CD14-positive monocyte (primary cell): ENCODE results near the gene SGCD. TPM values are rescaled to one million over a fixed set of nuclear protein-coding genes. Genes with fewer than 3 reads are reported as not detected.

Experiments used
- DNase-seq, 3 donors: peaks; one replicate each; pipeline ENCODE4 v3.0.0-alpha.2; 2011 to 2022
- H2AFZ ChIP-seq: 2 replicates; pipeline ENCODE4 v1.6.0; 2012; ENCODE audit warnings: mild to moderate bottlenecking, low read depth, low read length, inconsistent platforms; ENCODE audit not compliant: insufficient read depth, poor library complexity, severe bottlenecking
- H3K27ac ChIP-seq, 2 donors: 1 replicate in 1 of 2; 2 replicates in 1 of 2; pipeline ENCODE4 v1.5.1; 2012 to 2013; ENCODE audit warnings: low read length in 2 of 2, control low read depth in 1 of 2, inconsistent platforms in 1 of 2, low read depth in 1 of 2, mild to moderate bottlenecking in 1 of 2
- H3K27me3 ChIP-seq, 2 donors: one replicate each; pipeline versions ENCODE4 v1.6.0 to v1.6.1; 2011 to 2013; ENCODE audit warnings: low read length in 2 of 2; ENCODE audit not compliant: control insufficient read depth in 2 of 2, insufficient read depth in 2 of 2
- H3K36me3 ChIP-seq, 2 donors: replicated peaks in 1 of 2; 1 replicate in 1 of 2; 2 replicates in 1 of 2; pipeline versions ENCODE4 v1.5.1 to v1.6.1; 2012 to 2013; ENCODE audit warnings: low read length in 2 of 2, control low read depth in 1 of 2, inconsistent platforms in 1 of 2, mild to moderate bottlenecking in 1 of 2; ENCODE audit not compliant: insufficient read depth in 2 of 2, control insufficient read depth in 1 of 2
- H3K4me1 ChIP-seq, 2 donors: 1 replicate in 1 of 2; 2 replicates in 1 of 2; pipeline versions ENCODE4 v1.5.1 to v1.6.1; 2012 to 2013; ENCODE audit warnings: low read length in 2 of 2, control low read depth in 1 of 2, inconsistent platforms in 1 of 2, mild to moderate bottlenecking in 1 of 2, moderate library complexity in 1 of 2; ENCODE audit not compliant: insufficient read depth in 2 of 2, control insufficient read depth in 1 of 2
- H3K4me2 ChIP-seq: replicated peaks from 2 replicates; pipeline ENCODE3; 2012; ENCODE audit warnings: low read length, moderate library complexity, mild to moderate bottlenecking; ENCODE audit not compliant: poor library complexity, severe bottlenecking; ENCODE audit errors: extremely low read depth
- H3K4me3 ChIP-seq, 3 experiments: fragments of 200-600 bp in 1 of 3; sonication (generic) in 1 of 3; replicated peaks in 1 of 3; 1 replicate in 2 of 3; 2 replicates in 1 of 3; pipeline ENCODE4 v1.5.1; 2011 to 2013; ENCODE audit warnings: low read length in 3 of 3, mild to moderate bottlenecking in 3 of 3, control low read depth in 2 of 3, low read depth in 2 of 3, inconsistent platforms in 1 of 3, moderate library complexity in 1 of 3
- H3K79me2 ChIP-seq: 2 replicates; pipeline ENCODE4 v1.6.0; 2012; ENCODE audit warnings: mild to moderate bottlenecking, control low read depth, inconsistent platforms, low read length, moderate library complexity; ENCODE audit not compliant: insufficient read depth
- H3K9ac ChIP-seq: 2 replicates; pipeline ENCODE4 v1.6.0; 2017; ENCODE audit warnings: low read length, mild to moderate bottlenecking; ENCODE audit not compliant: insufficient read depth, poor library complexity, severe bottlenecking
- H3K9me3 ChIP-seq, 2 donors: replicated peaks in 1 of 2; 1 replicate in 1 of 2; 2 replicates in 1 of 2; pipeline versions ENCODE4 v1.5.1 to v1.6.1; 2012 to 2013; ENCODE audit warnings: low read length in 2 of 2, control low read depth in 1 of 2; ENCODE audit not compliant: control insufficient read depth in 1 of 2, insufficient read depth in 1 of 2
- H4K20me1 ChIP-seq: 2 replicates; pipeline ENCODE4 v1.6.0; 2012; ENCODE audit warnings: mild to moderate bottlenecking, low read length, control low read depth, moderate library complexity; ENCODE audit not compliant: insufficient read depth
- H3K27ac Mint-ChIP-seq, 7 donors: one replicate each; pipeline ENCODE4 v1.8.0; 2020; ENCODE audit warnings: mild to moderate bottlenecking in 7 of 7, mixed read lengths in 7 of 7, moderate library complexity in 6 of 7, inconsistent platforms in 2 of 7
- H3K27me3 Mint-ChIP-seq, 3 donors: one replicate each; pipeline ENCODE4 v1.8.0; 2021 to 2022; ENCODE audit warnings: low read depth in 3 of 3, mild to moderate bottlenecking in 3 of 3, mixed read lengths in 3 of 3, moderate library complexity in 3 of 3, inconsistent platforms in 1 of 3
- H3K36me3 Mint-ChIP-seq, 2 donors: one replicate each; pipeline ENCODE4 v1.8.0; 2020; ENCODE audit warnings: mixed read lengths in 2 of 2, inconsistent platforms in 1 of 2, mild to moderate bottlenecking in 1 of 2
- H3K4me1 Mint-ChIP-seq: one replicate; pipeline ENCODE4 v1.8.0; 2020; ENCODE audit warnings: mild to moderate bottlenecking, mixed read lengths
- H3K4me3 Mint-ChIP-seq, 2 donors: one replicate each; pipeline ENCODE4 v1.8.0; 2020; ENCODE audit warnings: mild to moderate bottlenecking in 2 of 2, mixed read lengths in 2 of 2, moderate library complexity in 1 of 2
- H3K9me3 Mint-ChIP-seq, 7 donors: one replicate each; pipeline ENCODE4 v1.8.0; 2020 to 2022; ENCODE audit warnings: mixed read lengths in 7 of 7, mild to moderate bottlenecking in 6 of 7, moderate library complexity in 6 of 7, inconsistent platforms in 2 of 7
- CTCF ChIP-seq: fragments of 200-600 bp; IDR thresholded peaks from one replicate; pipeline ENCODE4 v1.8.0; 2022; ENCODE audit warnings: antibody characterized with exemption, mild to moderate bottlenecking
- WGBS: methylation state at CpG from one replicate; pipeline ENCODE4 v1.1.5; 2013; ENCODE audit warnings: missing lambda C conversion rate; ENCODE audit not compliant: insufficient coverage; 5-methylcytosine and 5-hydroxymethylcytosine counted together
- intact Hi-C, 2 donors: fragments of 100-400 bp; cut with micrococcal nuclease; formaldehyde crosslinking; loops; one replicate each; pipeline versions ENCODE4 v1.15.0 to v1.15.1; 2023
- polyA plus RNA-seq, 3 donors: library from polyadenylated mRNA; depleted of rRNA in 1 of 3; unstranded in 2 of 3; stranded (reverse) in 1 of 3; fragments of 300-500 nt in 2 of 3; fragments of >200 nt in 1 of 3; fragmentation: Illumina TruSeq in 2 of 3; gene quantifications; 1 replicate in 2 of 3; 2 replicates in 1 of 3; pipeline ENCODE4 v1.2.3, GENCODE V29; 2012 to 2021

Gene SGCD
- polyA plus RNA-seq, 3 donors = not detected

- no peaks in the 10 kb centered on the region for H3K4me1 ChIP-seq
- H3K27me3 ChIP-seq = no peaks in the 10 kb centered on the region
- no peaks in the 10 kb centered on the region for H3K36me3 ChIP-seq
- no peak overlapping the region for H3K27ac Mint-ChIP-seq
- intact Hi-C loops = no loop called here
- no peak overlapping the region for H3K4me3 ChIP-seq
- peaks cover 19 to 23% of the 10 kb centered on the region in 2 donors for H3K9me3 ChIP-seq
- peaks cover 6 to 22% (median 12%) of the 10 kb centered on the region in 7 donors for H3K9me3 Mint-ChIP-seq
- no peak for DNase-seq
- H3K27ac ChIP-seq = no peak overlapping the region
- H3K27me3 Mint-ChIP-seq = no peaks in the 10 kb centered on the region
- no peaks in the 10 kb centered on the region for H3K36me3 Mint-ChIP-seq
- H3K4me3 Mint-ChIP-seq = no peak overlapping the region
- no peak overlapping the region for H2AFZ ChIP-seq
- H3K4me2 ChIP-seq = no peak overlapping the region
- TF ChIP-seq CTCF = no peak
- no peaks in the 10 kb centered on the region for H4K20me1 ChIP-seq
- H3K79me2 ChIP-seq = no peaks in the 10 kb centered on the region
- no peak overlapping the region for H3K9ac ChIP-seq
- no peaks in the 10 kb centered on the region for H3K4me1 Mint-ChIP-seq
Measured at GRCh38 chr5:156482818-156483217, 155.9 kb downstream of the SGCD start.

- Mint-ChIP-seq H3K36me3 (no peaks in the 10 kb centered on the region), H3K27ac (no peak overlapping the region), H3K4me3 (no peak overlapping the region), H3K4me1 (no peaks in the 10 kb centered on the region), H3K9me3 (peaks cover 7 to 20% (median 14%) of the 10 kb centered on the region in 7 donors), H3K27me3 (peaks cover 0 to 1% (median 0%) of the 10 kb centered on the region in 3 donors)
- Histone ChIP-seq H3K4me3 (no peak overlapping the region), H2AFZ (no peak overlapping the region), H3K27ac (no peak overlapping the region), H3K79me2 (no peaks in the 10 kb centered on the region), H3K4me2 (no peak overlapping the region), H3K36me3 (no peaks in the 10 kb centered on the region), H3K27me3 (no peaks in the 10 kb centered on the region), H3K9ac (no peak overlapping the region), H4K20me1 (no peaks in the 10 kb centered on the region), H3K4me1 (no peaks in the 10 kb centered on the region), H3K9me3 (peaks cover 19 to 23% of the 10 kb centered on the region in 2 donors)
- intact Hi-C loops = no loop called here
- WGBS = 79% methylated on average over 2 of the region's 2 CpGs
- no peak for TF ChIP-seq CTCF
- no peak for DNase-seq
Measured at GRCh38 chr5:156486394-156487238, 159.7 kb downstream of the SGCD start.
